ENCODE results near the gene FRMD8.

Gene FRMD8

GRCh38 chr11:65401803-65402248, 15.4 kb downstream of the FRMD8 start:
- TF ChIP-seq CTCF (IDR thresholded peaks at IDR 0.05; ENCODE audit: low read depth, low read length): no peak
- no peak for TF ChIP-seq MAX (IDR thresholded peaks at IDR 0.05; ENCODE audit: low read depth, low read length)
- TF ChIP-seq MYC (IDR thresholded peaks at IDR 0.05; ENCODE audit: low read depth, low read length): no peak
- TF ChIP-seq POLR2A (IDR thresholded peaks at IDR 0.05; ENCODE audit: extremely low read depth, insufficient read length): no peak
- no peak for DNase-seq (ENCODE audit: low read depth)
- H3K4me3 ChIP-seq (ENCODE audit: low read depth, low read length): no peak overlapping the region

GRCh38 chr11:65402790-65403189, 16.4 kb downstream of the FRMD8 start:
- no peak for DNase-seq (ENCODE audit: low read depth)
- TF ChIP-seq POLR2A (IDR thresholded peaks at IDR 0.05; ENCODE audit: extremely low read depth, insufficient read length): no peak
- TF ChIP-seq CTCF (IDR thresholded peaks at IDR 0.05; ENCODE audit: low read depth, low read length): no peak
- no peak for TF ChIP-seq MAX (IDR thresholded peaks at IDR 0.05; ENCODE audit: low read depth, low read length)
- TF ChIP-seq MYC (IDR thresholded peaks at IDR 0.05; ENCODE audit: low read depth, low read length): no peak
- no peak overlapping the region for H3K4me3 ChIP-seq (ENCODE audit: low read depth, low read length)

GRCh38 chr11:65403607-65404121, 17.2 kb downstream of the FRMD8 start:
- peak; percentile 91 for DNase-seq (ENCODE audit: low read depth)
- H3K4me3 ChIP-seq (ENCODE audit: low read depth, low read length): no peak overlapping the region
- TF ChIP-seq POLR2A (IDR thresholded peaks at IDR 0.05; ENCODE audit: extremely low read depth, insufficient read length) (no peak), CTCF (IDR thresholded peaks at IDR 0.05; ENCODE audit: low read depth, low read length) (no peak), MAX (IDR thresholded peaks at IDR 0.05; ENCODE audit: low read depth, low read length) (peak; percentile 79), MYC (IDR thresholded peaks at IDR 0.05; ENCODE audit: low read depth, low read length) (peak; percentile 52; the same call in 1 of the 2 replicates)

GRCh38 chr11:65404210-65404609, 17.8 kb downstream of the FRMD8 start:
- H3K4me3 ChIP-seq (ENCODE audit: low read depth, low read length): no peak overlapping the region
- TF ChIP-seq MYC (IDR thresholded peaks at IDR 0.05; ENCODE audit: low read depth, low read length) (no peak), MAX (IDR thresholded peaks at IDR 0.05; ENCODE audit: low read depth, low read length) (0 out of 2 replicates have a peak, but pooled peaks have one; percentile 7), POLR2A (IDR thresholded peaks at IDR 0.05; ENCODE audit: extremely low read depth, insufficient read length) (no peak), CTCF (IDR thresholded peaks at IDR 0.05; ENCODE audit: low read depth, low read length) (no peak)
- DNase-seq (ENCODE audit: low read depth): no peak

- TF ChIP-seq MYC (IDR thresholded peaks at IDR 0.05; ENCODE audit: low read depth, low read length): no peak
- no peak for DNase-seq (ENCODE audit: low read depth)
- no peak overlapping the region for H3K4me3 ChIP-seq (ENCODE audit: low read depth, low read length)
These were observed 18.4 kb downstream of the FRMD8 start for GRCh38 chr11:65404638-65405339.

- DNase-seq (ENCODE audit: low read depth): no peak
- H3K4me3 ChIP-seq (ENCODE audit: low read depth, low read length): no peak overlapping the region
- TF ChIP-seq MAX (IDR thresholded peaks at IDR 0.05; ENCODE audit: low read depth, low read length): no peak
- no peak for TF ChIP-seq MYC (IDR thresholded peaks at IDR 0.05; ENCODE audit: low read depth, low read length)
- TF ChIP-seq POLR2A (IDR thresholded peaks at IDR 0.05; ENCODE audit: extremely low read depth, insufficient read length): no peak
- no peak for TF ChIP-seq CTCF (IDR thresholded peaks at IDR 0.05; ENCODE audit: low read depth, low read length)
These were observed 24.7 kb downstream of the FRMD8 start for GRCh38 chr11:65410936-65411680.
